GM12873 (cell line): ENCODE measurements around the gene DSC2.

ENCODE experiments used
- CTCF ChIP-seq: IDR thresholded peaks from 2 replicates; pipeline ENCODE4 v1.5.1; 2012; ENCODE audit warnings: low read depth, mild to moderate bottlenecking, moderate library complexity, low read length, control low read depth; ENCODE audit not compliant: insufficient read depth; ENCODE audit errors: missing control alignments

Gene DSC2

GRCh38 chr18:31093880-31094279 is 8.3 kb downstream of the DSC2 start:
- TF ChIP-seq CTCF, result no peak

DNA sequence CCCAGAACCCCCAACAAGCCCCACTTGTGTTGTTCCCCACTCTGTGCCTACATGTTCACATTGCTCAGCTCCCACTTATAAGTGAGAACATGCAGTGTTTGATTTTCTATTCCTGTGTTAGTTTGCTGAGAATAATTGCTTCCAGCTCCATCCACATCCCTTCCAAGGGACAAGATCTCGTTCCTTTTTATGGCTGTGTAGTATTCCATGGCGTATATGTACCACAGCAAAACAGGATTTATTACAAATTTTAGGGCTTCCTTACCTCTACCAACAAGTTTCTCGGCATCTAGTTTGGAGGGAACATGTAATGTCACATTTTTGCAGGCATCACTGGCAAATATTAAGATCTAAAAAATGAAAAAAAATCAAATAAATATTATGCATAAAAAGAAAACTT is 8.9 kb downstream of the DSC2 start:
- no peak for TF ChIP-seq CTCF

GRCh38 chr18:31091350-31091749 is 10.9 kb downstream of the DSC2 start:
- TF ChIP-seq CTCF, result no peak

DNA sequence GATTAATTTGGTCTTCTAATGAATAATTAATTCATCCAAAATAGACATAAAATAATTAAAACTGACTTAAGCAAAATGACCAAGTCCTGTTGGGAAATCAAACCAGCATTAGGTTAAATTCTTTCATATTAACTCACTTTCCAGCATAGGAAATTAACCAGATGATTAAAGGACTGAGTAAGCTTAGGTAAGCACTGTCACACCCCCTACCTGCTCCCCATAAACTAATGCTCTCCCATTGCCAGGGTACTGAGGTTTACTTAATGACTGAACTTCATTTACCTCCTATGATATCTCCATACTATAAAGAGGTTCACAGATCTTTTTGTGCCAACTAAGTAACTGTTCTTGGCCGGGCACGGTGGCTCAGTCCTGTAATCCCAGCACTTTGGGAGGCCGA is 13.7 kb downstream of the DSC2 start:
- TF ChIP-seq CTCF, result no peak

DNA sequence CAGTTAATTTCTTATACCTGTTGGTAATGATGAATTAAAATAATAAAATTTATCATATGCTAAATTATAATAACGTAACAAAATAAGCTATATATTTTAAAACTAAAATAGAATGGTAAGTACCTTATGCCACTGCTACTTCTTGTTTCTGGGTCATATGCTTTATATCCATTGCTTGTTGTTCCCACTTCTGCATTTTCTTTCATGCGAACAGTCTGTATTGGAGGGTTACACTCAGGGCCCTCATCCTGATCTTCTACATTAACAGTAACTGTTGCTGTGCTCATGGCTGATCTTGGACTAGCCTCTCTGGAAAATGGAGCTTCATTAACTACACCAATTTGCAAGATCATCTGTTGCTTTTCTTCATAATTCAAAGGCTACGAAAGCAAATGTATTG is 22.2 kb downstream of the DSC2 start:
- no peak for TF ChIP-seq CTCF

GRCh38 chr18:31077878-31078277 is 24.3 kb downstream of the DSC2 start:
- TF ChIP-seq CTCF, result no peak

- TF ChIP-seq CTCF, result no peak
These were observed 30.0 kb downstream of the DSC2 start for GRCh38 chr18:31072175-31072574.
